Suprapubic skin (tissue), 4 donors: ENCODE results near the gene ALG5. TPM values are rescaled to one million over a fixed set of nuclear protein-coding genes. Genes with fewer than 3 reads are reported as not detected.

Experiments used
- DNase-seq, 2 donors: peaks; one replicate each; pipeline ENCODE4 v3.0.0-alpha.2; 2019; ENCODE audit warnings: low spot score in 2 of 2
- H3K27ac ChIP-seq: fragments of 200-600 bp; sonication (generic); one replicate; pipeline ENCODE4 v1.5.1; 2019
- H3K27me3 ChIP-seq: fragments of 200-600 bp; sonication (generic); one replicate; pipeline ENCODE4 v1.5.1; 2019
- H3K36me3 ChIP-seq: fragments of 200-600 bp; sonication (generic); one replicate; pipeline ENCODE4 v1.5.1; 2019
- H3K4me1 ChIP-seq: fragments of 200-600 bp; sonication (generic); one replicate; pipeline ENCODE4 v1.5.1; 2019
- H3K4me3 ChIP-seq: fragments of 200-600 bp; sonication (generic); one replicate; pipeline ENCODE4 v1.5.1; 2019; ENCODE audit warnings: mild to moderate bottlenecking
- H3K9me3 ChIP-seq: fragments of 200-600 bp; sonication (generic); one replicate; pipeline ENCODE4 v1.5.1; 2019
- CTCF ChIP-seq, 2 donors: fragments of 200-600 bp in 1 of 2; fragments of 450-650 bp in 1 of 2; sonication (generic) in 1 of 2; IDR thresholded peaks; one replicate each; pipeline ENCODE4 v1.5.1; 2016 to 2019; ENCODE audit warnings: antibody characterized with exemption in 2 of 2, mild to moderate bottlenecking in 1 of 2, moderate library complexity in 1 of 2
- EP300 ChIP-seq: sonication (generic); formaldehyde crosslinking; IDR thresholded peaks from one replicate; pipeline ENCODE4 v1.6.1; 2017; ENCODE audit warnings: antibody characterized with exemption
- POLR2A ChIP-seq, 2 donors: fragments of 450-650 bp; IDR thresholded peaks; one replicate each; pipeline ENCODE4 v1.6.1; 2017; ENCODE audit warnings: antibody characterized with exemption in 2 of 2, mild to moderate bottlenecking in 2 of 2, moderate library complexity in 2 of 2
- POLR2AphosphoS5 ChIP-seq, 3 donors: sonication (generic); formaldehyde crosslinking; IDR thresholded peaks; one replicate each; pipeline ENCODE4 v1.6.1; 2017; ENCODE audit warnings: antibody characterized with exemption in 3 of 3
- WGBS: methylation state at CpG from one replicate; pipeline ENCODE4 v1.1.5; 2018; 5-methylcytosine and 5-hydroxymethylcytosine counted together
- total RNA-seq, 4 donors: library from RNA; depleted of rRNA; stranded (reverse); fragments of >200 nt; gene quantifications; one replicate each; pipeline ENCODE4 v1.1.0, GENCODE V29; 2016

The ALG5 gene
- total RNA-seq, 4 donors from 2014 or later: 9.3 to 20.6 (median 16.7) TPM

- H3K36me3 ChIP-seq: peaks cover 89% of the 10 kb centered on the region
- H3K4me3 ChIP-seq: no peak overlapping the region
- no peaks in the 10 kb centered on the region for H3K4me1 ChIP-seq
Observed at GRCh38 chr13:37039896-37040295, 40.8 kb upstream of the ALG5 start.

GRCh38 chr13:37037241-37037640, 38.1 kb upstream of the ALG5 start:
- H3K4me3 ChIP-seq: no peak overlapping the region
- TF ChIP-seq EP300 (no peak), CTCF (IDR thresholded peaks at IDR 0.05) (no peak), POLR2AphosphoS5 (IDR thresholded peaks at IDR 0.05) (no peak), POLR2A (IDR thresholded peaks at IDR 0.05) (no peak)
- no peak overlapping the region for H3K27ac ChIP-seq
- WGBS: 99% methylated on average over 3 of the region's 3 CpGs
- H3K9me3 ChIP-seq: no peaks in the 10 kb centered on the region
- no peaks in the 10 kb centered on the region for H3K27me3 ChIP-seq
- DNase-seq: no peak
- no peaks in the 10 kb centered on the region for H3K4me1 ChIP-seq
- peaks cover 95% of the 10 kb centered on the region for H3K36me3 ChIP-seq

More at GRCh38 chr13:37039896-37040295, 40.8 kb upstream of the ALG5 start:
- TF ChIP-seq POLR2A (IDR thresholded peaks at IDR 0.05) (no peak), EP300 (no peak), POLR2AphosphoS5 (IDR thresholded peaks at IDR 0.05) (no peak), CTCF (IDR thresholded peaks at IDR 0.05) (no peak)
- H3K27ac ChIP-seq: no peak overlapping the region
- H3K9me3 ChIP-seq: no peaks in the 10 kb centered on the region
- no peak for DNase-seq
- H3K27me3 ChIP-seq: no peaks in the 10 kb centered on the region

- 82% methylated on average over 4 of the region's 4 CpGs for WGBS
- no peak overlapping the region for H3K27ac ChIP-seq
- no peak for DNase-seq
- TF ChIP-seq POLR2A (IDR thresholded peaks at IDR 0.05) (no peak), EP300 (no peak), CTCF (IDR thresholded peaks at IDR 0.05) (no peak)
- peaks cover 90% of the 10 kb centered on the region for H3K36me3 ChIP-seq
- no peaks in the 10 kb centered on the region for H3K27me3 ChIP-seq
- H3K4me3 ChIP-seq: no peak overlapping the region
- H3K4me1 ChIP-seq: no peaks in the 10 kb centered on the region
- no peaks in the 10 kb centered on the region for H3K9me3 ChIP-seq
Observed at GRCh38 chr13:37029617-37030016, 30.5 kb upstream of the ALG5 start.

GRCh38 chr13:37027639-37028038, 28.5 kb upstream of the ALG5 start:
- Histone ChIP-seq H3K27me3 (no peaks in the 10 kb centered on the region), H3K36me3 (peaks cover 90% of the 10 kb centered on the region), H3K27ac (no peak overlapping the region), H3K4me1 (no peaks in the 10 kb centered on the region), H3K9me3 (no peaks in the 10 kb centered on the region), H3K4me3 (no peak overlapping the region)
- no peak for DNase-seq
- WGBS: 85% methylated on average over 2 of the region's 2 CpGs
- TF ChIP-seq POLR2A (IDR thresholded peaks at IDR 0.05) (no peak), POLR2AphosphoS5 (IDR thresholded peaks at IDR 0.05) (no peak), EP300 (no peak), CTCF (IDR thresholded peaks at IDR 0.05) (no peak)

- 96% methylated on average over 1 of the region's 1 CpG for WGBS
- Histone ChIP-seq H3K36me3 (peaks cover 90% of the 10 kb centered on the region), H3K4me3 (no peak overlapping the region), H3K27me3 (no peaks in the 10 kb centered on the region), H3K4me1 (no peaks in the 10 kb centered on the region), H3K9me3 (no peaks in the 10 kb centered on the region), H3K27ac (no peak overlapping the region)
- no peak for DNase-seq
- TF ChIP-seq CTCF (IDR thresholded peaks at IDR 0.05) (no peak), POLR2AphosphoS5 (IDR thresholded peaks at IDR 0.05) (no peak), POLR2A (IDR thresholded peaks at IDR 0.05) (no peak), EP300 (no peak)
Observed at GRCh38 chr13:37026771-37027170, 27.6 kb upstream of the ALG5 start.
